Uterus (tissue), 2 donors: ENCODE results near the gene PARD3.

Experiments
- CTCF ChIP-seq, 4 experiments: fragments of 200-600 bp in 2 of 4; fragments of 450-650 bp in 2 of 4; sonication (generic) in 2 of 4; IDR thresholded peaks; one replicate each; pipeline ENCODE4 v1.5.1; 2016 to 2019; ENCODE audit warnings: antibody characterized with exemption in 4 of 4, mild to moderate bottlenecking in 2 of 4, moderate library complexity in 1 of 4
- POLR2A ChIP-seq, 2 donors: fragments of 450-650 bp; IDR thresholded peaks; one replicate each; pipeline ENCODE4 v1.6.1; 2016; ENCODE audit warnings: antibody characterized with exemption in 2 of 2, mild to moderate bottlenecking in 1 of 2, moderate library complexity in 1 of 2

GRCh38 chr10:34298346-34298818 is 516.7 kb downstream of the PARD3 start:
- TF ChIP-seq CTCF (IDR thresholded peaks at IDR 0.05) (no peak), POLR2A (IDR thresholded peaks at IDR 0.05) (no peak)
